Karpas-422 (cell line): ENCODE measurements around the gene PTPRR. TPM values are rescaled to one million over a fixed set of nuclear protein-coding genes. Genes with fewer than 3 reads are reported as not detected.
A peak's percentile ranks its signal among the peaks of the same experiment; 100 is the strongest.

Source experiments
- DNase-seq: peaks from one replicate; pipeline ENCODE4 v3.0.0-alpha.2; 2015
- H2AFZ ChIP-seq: fragments of 200-600 bp; sonication (generic); 2 replicates; pipeline ENCODE4 v1.6.1; 2014; ENCODE audit warnings: antibody characterized with exemption, low read length, mixed read lengths
- H3K27ac ChIP-seq: fragments of 200-600 bp; sonication (generic); 2 replicates; pipeline ENCODE4 v1.5.1; 2014; ENCODE audit warnings: mild to moderate bottlenecking, low read length, moderate library complexity
- H3K27me3 ChIP-seq: fragments of 200-600 bp; sonication (generic); 2 replicates; pipeline ENCODE4 v1.6.1; 2014; ENCODE audit warnings: low read length, mixed read lengths
- H3K36me3 ChIP-seq: fragments of 200-600 bp; sonication (generic); 2 replicates; pipeline ENCODE4 v1.6.1; 2014; ENCODE audit warnings: low read length, mixed read lengths; ENCODE audit not compliant: insufficient read depth
- H3K4me1 ChIP-seq: fragments of 200-600 bp; sonication (generic); 2 replicates; pipeline ENCODE4 v1.6.1; 2014; ENCODE audit warnings: mild to moderate bottlenecking, low read length, mixed read lengths
- H3K4me2 ChIP-seq: fragments of 200-600 bp; sonication (generic); 2 replicates; pipeline ENCODE4 v1.6.1; 2014; ENCODE audit warnings: low read length, low read depth, mild to moderate bottlenecking; ENCODE audit not compliant: poor library complexity, severe bottlenecking
- H3K4me3 ChIP-seq: fragments of 200-600 bp; sonication (generic); 2 replicates; pipeline ENCODE4 v1.5.1; 2014; ENCODE audit warnings: mild to moderate bottlenecking, antibody characterized with exemption, low read length, mixed read lengths
- H3K79me2 ChIP-seq: fragments of 200-600 bp; sonication (generic); 2 replicates; pipeline ENCODE4 v1.6.1; 2014; ENCODE audit warnings: mild to moderate bottlenecking, low read length, mixed read lengths
- H3K9ac ChIP-seq: fragments of 200-600 bp; sonication (generic); 2 replicates; pipeline ENCODE4 v1.6.0; 2014; ENCODE audit warnings: low read length
- H3K9me2 ChIP-seq: fragments of 200-600 bp; sonication (generic), shearing (Covaris generic); replicated peaks from 2 replicates; pipeline ENCODE4 v1.6.0; 2014; ENCODE audit warnings: mild to moderate bottlenecking, low read length, moderate library complexity; ENCODE audit not compliant: insufficient read depth
- H3K9me3 ChIP-seq: fragments of 300-700, 200-600 bp; sonication (generic); 2 replicates; pipeline ENCODE4 v1.6.1; 2014; ENCODE audit warnings: low read length, mixed read lengths
- H4K20me1 ChIP-seq: fragments of 200-600 bp; sonication (generic); 2 replicates; pipeline ENCODE4 v1.6.1; 2014; ENCODE audit warnings: mild to moderate bottlenecking, antibody characterized with exemption, low read length, low read depth; ENCODE audit not compliant: insufficient read depth
- total RNA-seq: library from RNA; depleted of rRNA; stranded (reverse); fragments of >200 nt; shearing (Covaris generic); gene quantifications from 2 replicates; pipeline ENCODE4 v1.2.3, GENCODE V29; 2014; ENCODE audit warnings: low replicate concordance

Gene PTPRR
- total RNA-seq, 1 experiment from 2014 or later: not detected

DNA sequence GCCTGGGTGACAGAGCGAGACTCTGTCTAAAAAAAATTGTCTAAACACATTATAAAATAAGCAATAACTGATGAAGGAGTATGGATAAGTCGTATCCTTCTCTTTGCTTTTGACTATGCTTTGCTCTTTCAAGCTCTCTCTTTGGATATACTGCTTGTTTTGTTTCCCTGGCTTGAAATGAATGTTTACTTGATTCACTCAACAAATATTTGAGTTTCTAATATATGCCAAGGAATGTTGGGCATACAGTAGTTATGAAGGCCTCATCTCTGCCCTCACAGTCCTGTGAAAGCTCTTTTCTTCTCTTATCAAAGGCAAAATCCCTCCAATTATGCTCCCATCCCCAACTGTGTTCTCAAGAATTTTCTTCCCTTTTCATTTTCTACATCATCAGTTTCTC, 123.5 kb downstream of the PTPRR start:
- H4K20me1 ChIP-seq: no peaks in the 10 kb centered on the region
- no peak overlapping the region for H3K27ac ChIP-seq
- H2AFZ ChIP-seq: no peak overlapping the region
- H3K4me3 ChIP-seq: no peak overlapping the region
- H3K27me3 ChIP-seq: no peaks in the 10 kb centered on the region
- no peaks in the 10 kb centered on the region for H3K79me2 ChIP-seq
- no peak overlapping the region for H3K9ac ChIP-seq
- H3K4me2 ChIP-seq: no peak overlapping the region
- no peaks in the 10 kb centered on the region for H3K9me2 ChIP-seq
- no peaks in the 10 kb centered on the region for H3K9me3 ChIP-seq
- H3K36me3 ChIP-seq: no peaks in the 10 kb centered on the region
- DNase-seq: no peak
- H3K4me1 ChIP-seq: no peaks in the 10 kb centered on the region

DNA sequence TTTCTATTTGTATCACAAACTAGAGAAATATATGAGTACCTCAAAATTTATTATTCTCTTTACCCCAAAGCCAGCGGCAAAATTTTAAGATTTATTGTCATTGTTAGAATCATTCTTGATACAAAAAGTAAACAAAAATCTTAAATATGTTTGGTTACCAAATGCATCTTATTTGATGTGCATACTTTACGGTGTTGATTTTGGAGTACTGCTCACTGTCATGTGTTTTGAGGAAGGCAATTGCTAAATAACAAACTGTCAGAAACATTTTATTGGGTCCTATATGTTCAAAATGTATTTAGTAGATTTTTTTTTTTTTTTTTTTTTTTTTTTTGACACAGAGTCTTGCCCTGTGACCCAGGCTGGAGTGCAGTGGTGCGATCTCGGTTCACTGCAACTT, 124.9 kb downstream of the PTPRR start:
- no peaks in the 10 kb centered on the region for H3K36me3 ChIP-seq
- no peak overlapping the region for H3K4me2 ChIP-seq
- H2AFZ ChIP-seq: no peak overlapping the region
- no peak overlapping the region for H3K27ac ChIP-seq
- no peaks in the 10 kb centered on the region for H3K27me3 ChIP-seq
- H3K9ac ChIP-seq: no peak overlapping the region
- H4K20me1 ChIP-seq: no peaks in the 10 kb centered on the region
- H3K4me1 ChIP-seq: no peaks in the 10 kb centered on the region
- H3K9me3 ChIP-seq: no peaks in the 10 kb centered on the region
- H3K4me3 ChIP-seq: no peak overlapping the region
- no peak for DNase-seq
- H3K9me2 ChIP-seq: no peaks in the 10 kb centered on the region
- H3K79me2 ChIP-seq: no peaks in the 10 kb centered on the region

DNA sequence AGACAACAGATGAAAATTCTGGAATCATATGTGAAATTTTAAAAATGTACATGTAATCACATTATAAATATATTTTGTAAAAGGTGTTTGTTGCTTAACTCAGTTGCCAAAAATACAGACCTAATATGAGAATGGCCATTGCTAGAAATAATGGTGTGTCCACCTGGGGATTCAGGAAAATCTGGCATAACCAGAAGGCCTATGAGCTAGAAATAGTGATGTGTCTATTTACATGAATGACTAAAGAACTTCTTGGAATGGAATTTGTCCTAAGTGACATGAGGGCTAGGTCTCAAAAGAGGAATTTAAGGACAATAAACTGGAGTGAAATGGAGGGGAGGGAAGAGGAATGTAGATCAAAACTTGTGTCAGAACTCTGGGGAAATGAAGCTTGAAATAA, 126.4 kb downstream of the PTPRR start:
- Histone ChIP-seq H3K9me3 (no peaks in the 10 kb centered on the region), H3K4me1 (no peaks in the 10 kb centered on the region), H3K27ac (no peak overlapping the region), H3K4me2 (no peak overlapping the region), H4K20me1 (no peaks in the 10 kb centered on the region), H3K79me2 (no peaks in the 10 kb centered on the region), H2AFZ (no peak overlapping the region), H3K27me3 (no peaks in the 10 kb centered on the region), H3K9ac (no peak overlapping the region), H3K36me3 (no peaks in the 10 kb centered on the region), H3K4me3 (no peak overlapping the region), H3K9me2 (no peaks in the 10 kb centered on the region)
- DNase-seq: no peak

DNA sequence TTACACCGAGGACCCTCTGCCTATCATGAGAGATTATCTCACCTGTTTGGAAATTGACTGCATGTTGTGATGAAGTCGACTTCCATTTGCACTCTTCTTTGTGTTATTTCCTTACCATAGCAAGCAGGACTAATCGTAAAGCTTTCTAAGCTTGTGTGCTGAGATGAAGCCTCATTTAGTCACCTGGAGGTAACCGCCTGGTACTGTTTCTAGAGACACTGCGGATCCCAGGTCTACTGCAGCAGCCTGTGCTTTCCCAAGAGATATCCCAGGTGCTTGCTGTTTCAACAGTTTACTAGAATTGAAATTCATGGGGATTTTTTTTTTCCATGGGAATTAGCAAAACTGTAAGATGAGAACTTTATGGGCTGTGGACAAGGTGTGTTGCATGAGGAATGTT, 131.8 kb downstream of the PTPRR start:
- H2AFZ ChIP-seq: no peak overlapping the region
- H3K4me2 ChIP-seq: no peak overlapping the region
- no peaks in the 10 kb centered on the region for H3K9me2 ChIP-seq
- no peak for DNase-seq
- H3K27me3 ChIP-seq: no peaks in the 10 kb centered on the region
- H3K9ac ChIP-seq: no peak overlapping the region
- no peaks in the 10 kb centered on the region for H3K36me3 ChIP-seq
- no peaks in the 10 kb centered on the region for H3K4me1 ChIP-seq
- no peak overlapping the region for H3K4me3 ChIP-seq
- H4K20me1 ChIP-seq: no peaks in the 10 kb centered on the region
- no peaks in the 10 kb centered on the region for H3K9me3 ChIP-seq
- no peak overlapping the region for H3K27ac ChIP-seq
- no peaks in the 10 kb centered on the region for H3K79me2 ChIP-seq

DNA sequence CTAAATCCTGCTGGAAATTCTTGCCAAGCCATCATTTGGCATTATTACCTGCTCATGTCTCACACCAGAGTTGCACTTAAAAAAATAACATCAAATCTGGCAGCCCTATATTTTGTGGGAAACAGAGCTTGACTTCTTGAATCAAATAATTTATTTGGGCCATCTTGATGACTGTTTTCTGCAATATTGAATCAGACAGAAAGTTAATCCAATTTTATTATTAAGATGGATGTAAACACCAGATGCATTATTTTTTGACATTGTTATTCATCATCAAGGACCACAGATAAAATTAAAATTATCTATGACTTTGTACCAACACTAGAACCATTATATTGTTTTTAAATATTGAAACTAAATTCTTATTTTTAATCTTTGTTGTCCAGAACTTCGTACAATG, 132.9 kb downstream of the PTPRR start:
- Histone ChIP-seq H2AFZ (no peak overlapping the region), H3K27me3 (no peaks in the 10 kb centered on the region), H3K4me1 (no peaks in the 10 kb centered on the region), H3K9ac (no peak overlapping the region), H3K9me2 (no peaks in the 10 kb centered on the region), H3K4me2 (no peak overlapping the region), H4K20me1 (no peaks in the 10 kb centered on the region), H3K79me2 (no peaks in the 10 kb centered on the region), H3K36me3 (no peaks in the 10 kb centered on the region), H3K27ac (no peak overlapping the region), H3K9me3 (no peaks in the 10 kb centered on the region), H3K4me3 (no peak overlapping the region)
- DNase-seq: no peak

DNA sequence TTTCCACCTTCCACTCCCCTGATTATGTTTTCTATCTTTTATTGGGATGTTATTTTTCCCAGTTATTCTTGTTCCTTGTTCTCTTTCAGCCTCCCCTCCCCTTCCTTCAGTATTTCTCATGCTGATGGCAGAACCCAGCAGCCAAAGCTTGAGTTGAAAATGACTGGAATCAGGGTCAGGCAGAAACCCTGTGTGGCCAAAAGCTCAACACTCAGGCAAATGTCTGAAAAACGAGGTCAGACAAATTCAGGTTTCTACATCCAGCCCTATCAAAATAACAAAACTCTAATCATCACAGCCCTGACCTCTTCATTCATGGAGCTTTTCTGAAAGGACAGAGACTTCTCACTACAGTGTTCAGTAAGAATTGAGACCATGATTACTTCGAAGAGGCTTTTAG, 134.6 kb downstream of the PTPRR start:
- Histone ChIP-seq H3K9me3 (no peaks in the 10 kb centered on the region), H3K4me2 (no peak overlapping the region), H4K20me1 (no peaks in the 10 kb centered on the region), H3K27me3 (no peaks in the 10 kb centered on the region), H3K36me3 (no peaks in the 10 kb centered on the region), H3K9me2 (no peaks in the 10 kb centered on the region), H3K79me2 (no peaks in the 10 kb centered on the region), H3K9ac (no peak overlapping the region), H3K4me1 (no peaks in the 10 kb centered on the region), H3K4me3 (no peak overlapping the region), H2AFZ (no peak overlapping the region), H3K27ac (no peak overlapping the region)
- DNase-seq: no peak

DNA sequence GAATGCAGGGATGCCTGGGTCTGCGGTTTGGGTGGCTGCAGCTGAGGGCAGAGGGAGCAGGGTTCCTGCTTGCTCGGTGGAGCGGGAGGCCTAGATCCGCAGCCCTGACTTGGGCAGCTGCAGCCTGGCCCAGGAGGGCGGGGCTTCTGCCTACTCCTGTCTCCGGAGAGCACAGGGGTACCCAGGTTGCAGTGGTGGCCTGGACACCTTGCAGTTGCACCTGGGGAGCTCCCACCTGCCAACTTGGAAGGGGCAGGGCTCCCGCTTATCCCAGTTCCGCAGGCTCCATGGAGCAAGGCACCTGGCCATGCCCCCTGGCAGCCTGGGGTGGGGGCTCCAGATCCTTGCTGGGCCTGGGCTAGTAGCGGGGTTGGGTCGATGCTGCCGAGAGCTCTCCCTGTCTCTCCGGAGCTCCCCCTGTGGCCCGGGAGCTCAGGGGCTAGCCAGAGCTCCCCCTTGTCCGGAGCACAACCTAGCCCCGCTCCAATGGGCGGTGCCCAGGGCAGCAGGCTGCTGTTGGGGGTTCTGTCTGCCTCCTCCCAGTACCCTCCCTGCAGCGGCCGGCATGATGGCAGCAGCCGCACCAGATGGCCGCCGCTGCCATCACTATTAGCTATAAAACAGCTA, 136.4 kb downstream of the PTPRR start:
- H3K4me2 ChIP-seq: no peak overlapping the region
- H3K27ac ChIP-seq: no peak overlapping the region
- no peaks in the 10 kb centered on the region for H3K27me3 ChIP-seq
- H2AFZ ChIP-seq: no peak overlapping the region
- H3K79me2 ChIP-seq: no peaks in the 10 kb centered on the region
- no peaks in the 10 kb centered on the region for H4K20me1 ChIP-seq
- no peak overlapping the region for H3K4me3 ChIP-seq
- peak; percentile 16 for DNase-seq
- H3K36me3 ChIP-seq: no peaks in the 10 kb centered on the region
- H3K4me1 ChIP-seq: no peaks in the 10 kb centered on the region
- no peaks in the 10 kb centered on the region for H3K9me3 ChIP-seq
- no peak overlapping the region for H3K9ac ChIP-seq
- no peaks in the 10 kb centered on the region for H3K9me2 ChIP-seq

DNA sequence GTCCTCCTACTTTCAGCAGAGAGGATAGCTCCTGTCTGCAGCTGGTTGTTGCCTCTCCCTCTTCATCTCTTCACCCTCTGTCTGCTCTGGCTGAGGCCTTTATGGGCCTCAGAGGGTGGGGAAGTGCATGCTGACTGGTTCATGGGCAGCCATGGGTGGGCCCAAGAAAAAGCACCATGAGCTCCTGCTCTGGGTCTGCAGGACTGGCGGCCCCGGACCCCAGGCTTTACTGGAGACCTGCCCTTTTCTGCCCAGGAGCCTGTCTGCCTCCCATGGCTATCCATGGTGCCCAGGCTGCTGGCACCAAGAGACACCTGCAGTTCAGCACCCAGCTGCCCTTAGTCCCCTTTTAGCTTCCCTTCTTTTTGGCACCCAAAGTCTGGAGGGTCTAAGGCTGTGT, 137.1 kb downstream of the PTPRR start:
- Histone ChIP-seq H3K4me2 (no peak overlapping the region), H3K27ac (no peak overlapping the region)

DNA sequence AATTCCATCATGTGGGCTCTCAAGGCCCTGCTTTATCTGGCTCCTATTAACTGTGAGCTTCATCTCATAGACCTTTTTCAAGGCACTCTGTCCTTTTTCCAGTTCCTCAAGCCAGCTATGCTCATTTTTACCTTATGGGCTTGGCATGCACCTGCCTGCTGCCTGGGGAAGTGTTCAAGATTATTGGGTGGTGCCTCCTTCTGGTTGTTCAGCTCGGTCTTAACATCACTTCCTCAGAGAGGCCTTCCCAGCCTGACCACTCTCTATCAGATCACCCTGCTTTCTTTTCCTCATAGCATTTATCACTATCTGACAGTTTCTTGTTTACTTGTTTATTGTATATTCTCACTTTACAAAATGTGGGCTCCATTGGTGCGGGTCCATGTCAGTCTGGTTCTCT, 141.3 kb downstream of the PTPRR start:
- no peak overlapping the region for H2AFZ ChIP-seq
- DNase-seq: no peak

More for the DNA sequence above, 137.1 kb downstream of the PTPRR start:
- H3K79me2 ChIP-seq: no peaks in the 10 kb centered on the region
- no peaks in the 10 kb centered on the region for H3K27me3 ChIP-seq
- H2AFZ ChIP-seq: no peak overlapping the region
- H3K9ac ChIP-seq: no peak overlapping the region
- no peaks in the 10 kb centered on the region for H3K4me1 ChIP-seq
- H3K4me3 ChIP-seq: no peak overlapping the region
- no peak for DNase-seq
- no peaks in the 10 kb centered on the region for H4K20me1 ChIP-seq
- H3K9me3 ChIP-seq: no peaks in the 10 kb centered on the region
- H3K9me2 ChIP-seq: no peaks in the 10 kb centered on the region
- H3K36me3 ChIP-seq: no peaks in the 10 kb centered on the region

More for the DNA sequence above, 141.3 kb downstream of the PTPRR start:
- no peak overlapping the region for H3K9ac ChIP-seq
- H4K20me1 ChIP-seq: no peaks in the 10 kb centered on the region
- no peak overlapping the region for H3K4me2 ChIP-seq
- no peaks in the 10 kb centered on the region for H3K9me2 ChIP-seq
- H3K27ac ChIP-seq: no peak overlapping the region
- no peaks in the 10 kb centered on the region for H3K9me3 ChIP-seq
- no peaks in the 10 kb centered on the region for H3K27me3 ChIP-seq
- no peaks in the 10 kb centered on the region for H3K36me3 ChIP-seq
- no peak overlapping the region for H3K4me3 ChIP-seq
- H3K79me2 ChIP-seq: no peaks in the 10 kb centered on the region
- peaks cover 11% of the 10 kb centered on the region for H3K4me1 ChIP-seq
